HG02981 (cell line): ENCODE measurements around the gene FGF5.
"Not testable (repeated sequence)": the region's sequence is repeated elsewhere in the genome, so short reads cannot be mapped to it uniquely, and the experiment has no call there.

Source experiments
- ATAC-seq: cut with Tn5 transposase; IDR thresholded peaks from one replicate; pipeline ENCODE4 v1.9.1; 2021; ENCODE audit warnings: mild to moderate bottlenecking, moderate library complexity; ENCODE audit not compliant: unreplicated experiment

FGF5 gene, protein sequence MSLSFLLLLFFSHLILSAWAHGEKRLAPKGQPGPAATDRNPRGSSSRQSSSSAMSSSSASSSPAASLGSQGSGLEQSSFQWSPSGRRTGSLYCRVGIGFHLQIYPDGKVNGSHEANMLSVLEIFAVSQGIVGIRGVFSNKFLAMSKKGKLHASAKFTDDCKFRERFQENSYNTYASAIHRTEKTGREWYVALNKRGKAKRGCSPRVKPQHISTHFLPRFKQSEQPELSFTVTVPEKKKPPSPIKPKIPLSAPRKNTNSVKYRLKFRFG

DNA sequence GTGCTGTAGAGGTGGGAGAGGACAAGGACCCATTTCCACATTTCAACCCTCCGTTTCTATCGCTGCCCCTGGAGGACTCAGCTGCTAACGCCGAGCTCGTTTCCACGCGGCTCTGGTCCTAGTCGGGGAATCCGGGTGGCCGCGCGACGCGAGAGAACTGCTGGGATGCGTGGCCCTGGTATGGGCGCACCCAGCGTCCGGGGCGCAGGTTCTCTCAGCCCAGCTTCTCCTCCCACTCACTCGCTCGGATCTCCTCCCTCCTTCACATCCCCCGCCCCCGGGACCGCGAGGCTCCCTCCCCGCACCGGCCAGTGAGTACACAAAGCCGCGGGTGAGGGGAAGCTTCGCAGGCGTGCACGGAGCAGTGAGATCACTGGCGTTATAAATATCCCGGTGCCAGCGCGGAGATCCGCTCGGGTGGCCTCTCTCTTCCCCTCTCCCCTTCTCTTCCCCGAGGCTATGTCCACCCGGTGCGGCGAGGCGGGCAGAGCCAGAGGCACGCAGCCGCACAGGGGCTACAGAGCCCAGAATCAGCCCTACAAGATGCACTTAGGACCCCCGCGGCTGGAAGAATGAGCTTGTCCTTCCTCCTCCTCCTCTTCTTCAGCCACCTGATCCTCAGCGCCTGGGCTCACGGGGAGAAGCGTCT is at the start of gene FGF5:
TSS of gene FGF5 (plus strand) at position 412 of the 649 bp plus-strand sequence. CDS start at position 573, 161 bp downstream.
- ATAC-seq = no peak

DNA sequence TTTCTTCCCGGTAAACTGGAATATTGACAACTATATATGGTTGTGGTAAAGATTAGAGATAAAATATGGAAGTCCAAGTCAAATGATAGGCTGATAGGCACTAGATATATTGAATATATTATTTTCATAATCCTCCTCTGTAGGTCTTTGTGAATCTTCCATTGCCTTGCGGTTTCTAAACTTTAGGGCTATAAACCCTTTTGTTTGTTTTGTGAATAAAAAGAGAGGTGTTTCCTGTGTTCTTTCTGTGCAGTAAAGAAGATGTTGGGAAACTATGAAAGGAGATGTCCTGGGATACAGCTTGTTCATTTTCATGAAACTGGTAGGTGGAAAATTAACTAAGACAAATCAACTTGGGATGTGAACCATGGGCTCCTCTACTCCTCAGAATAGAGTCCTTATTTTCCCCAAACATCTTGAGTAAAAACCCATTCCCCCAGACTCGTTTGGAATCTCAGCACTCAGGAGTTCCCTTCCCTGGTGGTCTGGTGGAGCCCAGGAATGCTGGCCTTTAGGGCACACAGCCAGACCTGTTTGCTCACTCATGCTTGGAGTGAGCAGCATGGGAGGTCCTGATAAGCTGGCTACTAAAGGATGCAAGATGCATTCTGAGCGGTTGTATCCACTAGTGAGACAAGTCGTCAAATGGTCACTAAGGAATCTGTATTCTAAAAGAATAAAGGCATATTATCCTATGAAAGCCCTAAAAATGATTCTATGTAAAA is 47.0 kb upstream of the FGF5 start:
- ATAC-seq = no peak

DNA sequence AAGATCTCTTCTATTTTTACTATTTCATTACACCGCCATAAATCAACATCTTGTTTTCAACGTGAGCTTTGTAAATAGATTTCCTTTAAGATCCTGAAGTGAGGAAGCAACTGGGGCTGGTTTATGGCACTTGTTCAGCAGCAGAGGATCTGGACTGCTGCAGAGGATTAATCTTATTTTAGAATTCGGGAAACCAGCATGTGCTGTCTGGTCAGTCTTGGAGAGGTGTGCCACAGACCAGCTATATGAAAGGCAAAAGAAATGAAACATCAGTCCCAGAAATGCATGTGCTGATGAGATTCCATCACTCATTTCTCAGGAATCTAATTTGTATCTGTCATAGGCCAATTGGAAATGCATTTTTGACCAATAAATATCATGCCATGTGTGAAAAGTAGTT is 45.8 kb upstream of the FGF5 start:
- ATAC-seq = no peak

DNA sequence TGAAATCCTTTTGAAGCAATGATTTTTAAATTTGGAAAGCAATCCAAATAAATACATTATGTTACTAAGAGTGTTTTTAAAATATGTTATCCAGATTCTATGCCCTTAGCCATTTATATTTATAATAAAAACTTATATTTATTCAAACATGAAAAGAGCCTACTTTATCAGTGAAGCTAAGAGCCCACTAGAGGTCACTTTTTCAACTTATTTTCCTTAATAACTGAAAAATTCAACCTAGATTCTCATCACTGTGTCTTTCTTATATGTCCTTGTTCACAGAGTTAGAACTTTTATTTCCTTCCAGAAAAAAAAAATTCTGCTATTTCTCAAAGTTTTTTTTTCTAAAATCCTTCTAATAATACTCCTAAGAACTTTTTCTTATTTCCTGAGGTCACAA is 45.3 kb upstream of the FGF5 start:
- ATAC-seq = no peak

DNA sequence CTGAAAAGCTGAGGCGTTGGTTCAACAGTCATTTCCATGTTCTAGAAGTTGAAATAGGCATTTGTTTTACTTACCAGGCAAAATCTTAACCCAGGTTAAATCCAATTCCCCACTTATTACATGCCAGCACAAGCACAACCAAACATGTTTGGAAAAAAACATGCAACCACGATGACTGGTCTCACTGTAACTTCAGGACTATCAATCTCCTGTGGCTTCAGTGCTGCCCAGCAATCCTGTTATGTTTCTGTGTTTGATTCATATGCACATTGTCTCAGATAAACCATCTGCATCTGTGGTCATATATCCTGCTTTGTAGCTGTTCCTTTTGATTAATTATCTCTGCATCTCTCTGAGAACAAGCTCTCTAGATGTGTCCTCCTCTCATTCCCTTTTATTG is 40.9 kb upstream of the FGF5 start:
- no peak for ATAC-seq

DNA sequence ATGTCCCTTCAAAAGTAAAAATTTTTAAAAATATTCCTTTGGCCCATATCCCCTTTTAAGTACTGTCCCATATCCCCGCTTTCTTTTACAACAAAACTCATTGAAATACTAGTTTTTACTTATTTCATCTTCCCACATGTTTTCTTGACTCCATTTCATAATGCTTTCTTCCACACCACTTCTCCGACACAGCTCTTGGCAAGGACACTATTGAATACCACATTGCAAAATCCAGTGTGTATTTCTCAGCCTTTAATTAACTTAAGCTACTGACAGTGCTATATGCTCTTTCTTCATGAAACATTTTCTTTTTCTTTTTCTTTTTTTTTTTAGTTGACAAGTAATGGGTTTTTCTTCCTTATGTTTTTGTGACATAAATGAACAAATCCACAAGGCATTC is 40.4 kb upstream of the FGF5 start:
- ATAC-seq = no peak

DNA sequence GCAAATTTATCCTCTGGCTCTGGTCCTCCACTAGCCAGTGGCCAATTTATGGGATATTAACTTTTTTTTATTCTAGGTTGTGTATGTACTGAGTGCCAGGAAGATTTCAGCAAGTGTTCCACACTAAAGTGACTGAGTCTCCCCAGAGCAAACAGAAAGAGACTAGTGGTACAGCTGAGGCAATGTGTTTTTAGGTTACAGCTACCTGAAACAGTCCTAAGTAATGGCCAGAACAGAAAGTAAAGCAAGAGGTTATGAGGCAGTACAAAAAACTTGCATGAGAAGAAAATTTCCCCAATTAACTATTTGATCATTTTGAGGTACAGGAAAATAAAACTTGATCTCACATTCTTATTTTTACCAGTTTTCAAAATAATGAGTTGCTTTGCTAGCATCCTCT is 38.0 kb upstream of the FGF5 start:
- no peak for ATAC-seq

DNA sequence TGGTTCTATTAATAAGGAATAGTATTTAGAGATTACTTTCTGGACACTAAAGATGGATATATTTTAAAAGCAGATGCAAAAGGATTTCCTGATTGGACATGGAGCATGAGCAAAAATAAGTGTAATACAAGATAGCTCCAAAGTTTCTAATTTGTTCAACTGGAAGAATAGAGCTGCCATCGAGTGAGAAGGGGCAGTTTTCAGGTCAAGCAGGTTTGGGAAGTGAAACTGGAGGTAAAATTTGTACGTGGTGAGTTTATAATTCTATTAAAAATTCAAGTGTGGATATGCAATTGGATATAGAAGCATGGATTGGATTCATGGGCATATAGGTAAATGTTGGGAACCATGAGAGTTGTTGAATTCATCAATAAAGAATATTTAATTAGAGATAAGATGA is 37.3 kb upstream of the FGF5 start:
- ATAC-seq = no peak

DNA sequence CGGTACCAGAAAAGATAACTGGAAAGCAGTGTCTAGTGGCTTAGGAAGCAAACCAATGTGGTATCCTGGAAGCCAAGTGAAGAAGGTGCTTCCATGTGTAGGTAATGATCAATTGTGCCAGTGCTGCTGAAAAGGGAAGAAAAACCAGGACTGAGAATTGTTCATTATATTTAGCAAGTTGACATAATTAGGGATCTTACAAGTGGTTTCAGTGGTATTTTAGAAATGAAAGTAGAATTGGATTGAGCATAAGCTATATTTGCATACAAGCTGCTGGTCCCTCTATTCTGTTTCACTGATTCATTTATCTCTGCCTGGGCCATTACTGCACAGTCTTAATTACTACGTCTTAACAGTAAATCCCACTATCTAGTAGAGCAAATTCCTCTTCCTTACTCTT is 36.9 kb upstream of the FGF5 start:
- peak; percentile 96 for ATAC-seq

DNA sequence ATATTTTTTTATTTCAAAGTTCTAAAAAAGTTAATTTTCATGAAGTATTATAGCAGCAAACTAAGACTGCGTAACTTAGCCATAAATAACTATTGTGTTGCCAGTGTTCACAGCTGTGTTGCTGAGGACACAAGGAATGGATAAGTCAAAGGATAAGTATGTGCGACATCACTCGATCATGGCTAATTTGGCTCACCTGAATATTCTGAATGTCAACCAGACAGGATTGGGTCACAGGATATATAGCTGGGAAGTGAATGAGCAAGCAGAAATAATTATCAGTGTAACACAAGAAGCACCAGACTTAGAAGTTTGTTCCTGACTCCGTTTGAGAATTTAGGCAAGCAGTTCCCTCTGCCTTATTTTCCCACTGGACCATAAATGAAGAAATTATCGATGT is 35.3 kb upstream of the FGF5 start:
- ATAC-seq = no peak

DNA sequence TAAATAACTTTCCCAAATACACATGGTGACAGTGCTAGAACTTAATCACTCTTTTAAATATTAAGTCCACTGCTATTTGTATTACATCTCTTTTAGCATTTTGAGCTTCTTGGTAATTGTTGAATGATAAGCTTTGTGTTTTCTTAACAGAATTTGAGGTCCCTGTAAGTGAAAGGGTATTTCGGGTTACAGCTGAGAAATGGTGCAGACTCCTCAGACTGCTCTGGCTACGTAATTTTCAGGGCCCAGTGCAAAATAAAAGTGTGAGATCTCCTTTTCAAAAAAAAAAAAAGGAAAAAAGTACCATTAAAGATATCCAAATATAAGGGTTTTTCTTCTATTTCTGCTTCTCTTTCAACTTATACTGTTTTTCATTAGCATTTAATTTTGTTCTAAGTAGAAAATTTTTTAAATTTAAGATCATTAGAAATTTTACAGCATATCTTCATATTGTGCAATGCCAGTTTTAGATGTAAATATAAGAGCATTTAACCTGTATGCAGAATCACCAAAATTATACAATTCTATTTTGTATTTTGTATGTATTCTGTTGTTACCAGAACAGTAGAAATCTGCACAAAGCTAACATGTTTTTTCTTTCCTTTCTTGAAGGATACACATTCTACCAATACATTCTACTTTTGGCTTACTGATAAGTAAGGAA is 33.6 kb upstream of the FGF5 start:
- no peak for ATAC-seq

DNA sequence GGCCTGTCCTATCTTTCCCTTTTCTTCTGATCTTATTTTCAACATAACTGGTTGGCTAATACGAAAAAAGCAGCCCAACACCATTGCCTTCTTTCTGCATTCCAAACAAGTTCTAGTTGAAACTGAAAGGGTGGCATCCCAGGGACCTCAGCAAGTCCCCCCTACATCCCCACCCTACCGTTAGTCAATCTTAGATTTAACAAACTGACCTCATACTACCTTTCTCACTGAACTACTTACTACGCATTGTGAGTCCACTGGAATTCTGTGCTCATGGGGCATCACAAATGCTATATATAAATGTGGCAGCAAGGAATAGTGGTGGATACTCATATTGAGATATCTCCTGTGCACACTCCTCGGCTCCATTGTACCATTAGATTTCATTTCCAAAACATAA is 33.1 kb upstream of the FGF5 start:
- ATAC-seq = no peak

DNA sequence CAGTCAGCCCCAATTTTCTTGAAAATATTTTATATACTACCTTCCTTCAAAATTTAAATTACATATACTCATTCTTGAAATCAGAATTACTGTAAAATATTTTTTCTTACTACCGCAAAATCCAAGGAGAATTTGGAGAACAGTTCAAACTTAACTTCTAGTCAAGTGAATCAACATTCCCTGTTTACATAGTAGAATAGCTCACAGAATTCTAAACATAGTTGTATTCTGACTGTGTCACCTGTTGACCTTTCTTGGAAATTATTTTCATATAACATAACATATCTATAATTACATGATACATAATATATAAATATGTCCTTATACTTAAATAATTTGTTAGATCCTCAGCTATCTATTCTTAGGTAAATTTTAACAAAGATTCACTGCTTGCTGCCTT is 31.0 kb upstream of the FGF5 start:
- no peak for ATAC-seq

DNA sequence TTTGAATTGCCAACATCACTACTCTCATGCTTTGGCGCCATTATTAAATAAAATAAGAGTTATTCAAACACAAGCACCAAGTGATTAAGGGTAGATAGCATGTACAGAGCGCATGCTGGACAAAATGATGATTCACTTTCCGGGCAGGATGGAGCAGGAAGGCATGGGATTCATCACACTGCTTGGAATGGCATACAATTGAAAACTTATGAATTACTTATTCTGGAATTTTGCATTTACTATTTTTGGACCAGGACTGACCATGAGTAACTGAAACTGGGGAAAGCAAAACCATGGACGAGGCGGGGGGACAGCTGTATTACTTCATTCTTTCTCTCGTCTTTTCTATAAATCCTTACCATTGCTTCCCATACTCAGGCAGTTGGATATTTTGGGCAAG is 28.5 kb upstream of the FGF5 start:
- no peak for ATAC-seq

DNA sequence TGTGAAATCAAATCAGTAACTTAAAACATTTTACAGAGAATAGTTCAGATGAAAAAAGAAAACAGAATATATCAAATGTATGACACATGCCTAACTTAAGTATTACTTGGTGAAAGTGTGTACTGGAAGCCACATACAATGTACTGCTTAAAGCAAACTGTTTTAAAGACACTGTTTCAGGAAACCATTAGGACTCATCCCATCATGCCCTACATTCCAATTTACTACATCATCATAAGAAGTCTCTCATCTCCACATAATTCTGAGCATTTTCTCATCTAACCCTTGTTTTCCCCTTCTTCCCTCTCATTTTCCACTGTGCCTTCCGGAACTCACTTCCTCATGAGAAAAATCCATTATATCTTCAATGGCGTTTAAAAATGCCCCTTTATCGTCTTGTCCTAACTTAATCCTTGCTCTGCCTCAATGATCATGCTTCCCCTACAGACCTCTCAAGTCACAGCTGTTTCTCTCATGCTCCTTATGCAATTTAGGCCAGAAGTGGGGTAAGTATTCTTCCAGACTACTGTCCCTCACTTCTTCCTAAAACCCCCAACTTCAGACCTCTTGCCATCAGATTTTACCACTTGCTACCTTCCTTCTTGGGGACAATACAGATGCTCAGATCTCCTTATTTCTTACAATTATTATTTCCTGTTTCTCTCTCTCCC is 26.8 kb upstream of the FGF5 start:
- no peak for ATAC-seq

DNA sequence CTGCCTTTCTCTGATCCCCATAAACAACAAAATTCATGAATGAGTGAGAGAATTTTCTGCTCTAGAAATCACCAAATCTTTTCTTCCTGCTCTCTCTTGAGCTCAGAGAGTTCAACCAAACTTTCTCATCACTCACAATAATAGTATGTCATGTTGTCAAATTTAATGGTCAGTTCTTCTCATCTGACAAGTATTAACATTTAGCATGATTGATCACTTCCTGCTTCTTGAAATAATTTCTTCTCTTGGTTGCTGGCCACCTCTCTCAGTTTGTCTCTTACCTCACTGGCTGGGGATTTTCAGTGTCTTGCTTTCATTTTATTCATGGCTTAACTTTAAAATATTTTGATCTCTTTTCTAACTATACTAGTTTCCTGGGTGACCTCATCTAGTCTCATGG is 25.5 kb upstream of the FGF5 start:
- ATAC-seq = peak; percentile 74

DNA sequence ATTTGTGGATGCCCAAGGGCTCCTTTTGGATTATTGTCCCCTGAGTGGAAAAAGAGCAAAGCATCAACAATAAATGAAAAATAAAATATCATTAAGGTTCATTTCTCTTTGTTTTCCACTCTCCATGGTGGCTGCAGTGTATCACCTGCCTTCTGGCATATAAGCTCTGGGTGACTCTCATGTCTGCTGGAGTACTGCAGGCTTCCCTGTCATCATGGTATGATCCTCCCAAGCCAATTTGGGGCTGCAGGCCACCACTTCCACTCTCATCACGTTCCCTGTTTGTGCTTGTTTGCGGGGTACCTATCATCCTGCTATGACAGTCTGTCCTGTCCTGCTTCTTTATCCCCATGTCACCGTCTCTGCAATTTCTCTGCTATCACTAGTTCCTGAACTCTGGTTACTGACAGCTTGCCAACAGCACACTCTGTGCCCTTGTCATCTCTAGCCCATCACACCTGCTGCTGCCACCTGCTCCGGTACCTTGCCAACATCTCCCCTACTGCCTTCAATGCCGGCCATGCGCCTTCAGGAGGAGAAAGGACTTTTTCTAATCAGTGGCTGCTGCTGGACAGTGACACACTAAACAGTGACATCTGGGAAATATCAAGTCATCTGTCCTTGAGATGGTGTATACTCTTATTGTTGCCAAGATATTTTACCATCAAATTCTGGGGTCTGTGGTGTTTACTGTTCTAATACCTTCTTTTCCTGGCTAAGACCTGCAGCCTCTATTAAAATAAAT is 23.0 kb upstream of the FGF5 start:
- no peak for ATAC-seq

DNA sequence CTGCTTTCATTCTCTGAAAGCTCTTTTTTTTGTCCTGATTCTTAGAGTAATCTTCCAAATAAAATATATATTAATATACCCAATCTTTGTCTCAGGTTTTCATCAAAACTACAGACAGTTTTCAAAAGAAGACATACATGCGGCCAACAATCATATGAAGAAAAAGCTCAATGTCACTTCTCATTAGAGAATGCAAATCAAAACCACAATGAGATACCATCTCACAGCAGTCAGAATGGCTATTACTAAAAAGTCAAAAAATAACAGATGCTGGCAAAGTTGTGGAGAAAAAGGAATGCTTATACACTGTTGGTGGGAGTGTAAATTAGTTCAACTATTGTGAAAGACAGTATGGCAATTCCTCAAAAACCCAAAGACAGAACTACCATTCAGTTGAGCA is 19.0 kb upstream of the FGF5 start:
- not testable (repeated sequence) for ATAC-seq

DNA sequence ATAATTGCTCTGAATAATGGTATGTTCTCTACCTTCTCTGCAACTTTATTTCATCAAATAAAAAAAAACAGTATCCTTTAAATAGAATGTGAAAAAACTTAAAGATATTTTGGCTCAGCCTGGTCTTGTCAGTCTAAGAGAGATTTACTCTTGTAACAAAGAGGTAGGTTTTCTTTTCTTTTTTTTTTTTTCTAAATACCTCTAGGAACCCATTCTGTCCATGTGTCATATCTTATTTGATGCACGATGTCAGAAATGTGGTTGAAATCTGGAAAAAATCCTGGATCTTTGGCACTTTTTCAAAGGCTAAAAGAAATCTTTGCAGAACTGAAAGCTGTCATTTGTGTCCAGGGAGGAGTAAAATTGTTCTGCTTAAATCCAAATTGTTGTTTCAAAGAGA is 17.3 kb upstream of the FGF5 start:
- no peak for ATAC-seq

DNA sequence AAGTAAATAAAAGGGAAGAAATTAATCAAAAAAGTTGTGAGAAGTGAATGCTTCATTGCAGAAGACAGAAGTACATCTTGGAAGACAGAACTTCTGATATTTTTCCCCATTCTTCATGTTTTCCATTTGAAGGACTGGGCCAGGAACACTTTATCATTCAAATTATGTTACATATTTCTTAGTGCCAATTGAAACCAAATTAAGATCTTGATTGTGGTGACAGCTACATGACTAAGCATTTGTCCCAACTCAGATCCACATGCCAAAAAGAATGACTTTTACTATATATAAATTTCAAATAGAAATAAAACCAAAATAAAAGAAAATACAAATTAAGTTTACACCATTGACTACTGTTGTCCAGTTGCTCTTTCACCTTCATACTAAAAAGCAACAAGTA is 14.0 kb upstream of the FGF5 start:
- no peak for ATAC-seq

DNA sequence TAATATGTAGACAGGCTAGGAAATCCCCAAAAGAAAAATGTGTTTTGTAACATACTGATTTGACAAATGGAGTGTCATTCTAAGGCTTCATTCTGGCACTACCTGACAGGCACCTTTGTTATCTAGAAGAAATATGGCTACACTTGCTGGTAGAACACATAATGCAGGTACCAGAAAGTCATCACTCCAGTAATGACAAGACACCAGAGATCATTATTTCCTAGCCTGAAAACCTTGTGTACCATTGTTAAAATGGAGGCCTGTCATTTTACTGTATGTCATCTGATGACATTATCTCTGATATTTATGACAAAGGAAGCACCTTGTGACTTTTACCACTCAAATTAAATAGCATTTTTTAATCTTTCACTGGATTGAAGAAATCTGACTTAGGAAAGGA is 13.5 kb upstream of the FGF5 start:
- ATAC-seq = no peak
